C4-2B (cell line): Measurements from ENCODE around the gene HOXA7.

Experiments
- CTCF ChIP-seq: fragments of 450-650 bp; conservative IDR thresholded peaks from 2 replicates; pipeline ENCODE4 v1.5.1; 2017; ENCODE audit warnings: mild to moderate bottlenecking
- ZFX ChIP-seq: fragments of 450-650 bp; IDR thresholded peaks from 2 replicates; pipeline ENCODE4 v1.6.1; 2017

- no peak for TF ChIP-seq CTCF
- no peak for TF ChIP-seq ZFX
These were observed 41.1 kb downstream of the HOXA7 start for GRCh38 chr7:27115221-27116026.
